Neutrophil (primary cell): Measurements from ENCODE around the gene LIFR.

Experiments
- H3K27ac ChIP-seq: fragments of 200-600 bp; sonication (generic); 2 replicates; pipeline ENCODE4 v1.5.1; 2016; ENCODE audit warnings: mild to moderate bottlenecking, moderate library complexity
- H3K27me3 ChIP-seq: fragments of 200-600 bp; sonication (generic); 2 replicates; pipeline ENCODE4 v1.6.0; 2016; ENCODE audit warnings: mild to moderate bottlenecking
- H3K36me3 ChIP-seq: fragments of 200-600 bp; sonication (generic); 2 replicates; pipeline ENCODE4 v1.5.1; 2017
- H3K4me1 ChIP-seq, 2 experiments: fragments of 200-600 bp in 1 of 2; sonication (generic) in 1 of 2; 1 replicate in 1 of 2; 2 replicates in 1 of 2; pipeline versions ENCODE4 v1.5.1 to v1.6.1; 2013 to 2016; ENCODE audit warnings: low read depth in 1 of 2, low read length in 1 of 2, mild to moderate bottlenecking in 1 of 2, moderate library complexity in 1 of 2; ENCODE audit not compliant: control insufficient read depth in 1 of 2, insufficient read depth in 1 of 2
- H3K4me3 ChIP-seq, 2 experiments: fragments of 200-600 bp in 1 of 2; sonication (generic) in 1 of 2; 1 replicate in 1 of 2; 2 replicates in 1 of 2; pipeline ENCODE4 v1.5.1; 2013 to 2016; ENCODE audit warnings: low read depth in 1 of 2, low read length in 1 of 2, mild to moderate bottlenecking in 1 of 2, moderate library complexity in 1 of 2
- H3K9me3 ChIP-seq: fragments of 200-600 bp; sonication (generic); 2 replicates; pipeline ENCODE4 v1.5.1; 2016
- CTCF ChIP-seq: fragments of 200-600 bp; sonication (generic); IDR thresholded peaks from 2 replicates; pipeline ENCODE4 v1.5.1; 2016; ENCODE audit warnings: antibody characterized with exemption

Gene LIFR

GRCh38 chr5:38445374-38446028, 110.9 kb downstream of the LIFR start:
- Histone ChIP-seq H3K27me3 (peaks cover 60% of the 10 kb centered on the region), H3K36me3 (no peaks in the 10 kb centered on the region), H3K27ac (no peak overlapping the region), H3K4me3 (no peak overlapping the region), H3K4me1 (no peaks in the 10 kb centered on the region), H3K9me3 (no peaks in the 10 kb centered on the region)
- TF ChIP-seq CTCF, result no peak

- H3K36me3 ChIP-seq, result no peaks in the 10 kb centered on the region
- H3K27me3 ChIP-seq, result peaks cover 46% of the 10 kb centered on the region
- H3K4me3 ChIP-seq, result no peak overlapping the region
- H3K9me3 ChIP-seq, result no peaks in the 10 kb centered on the region
- TF ChIP-seq CTCF, result no peak
- H3K4me1 ChIP-seq, result no peaks in the 10 kb centered on the region
- no peak overlapping the region for H3K27ac ChIP-seq
These were observed 113.1 kb downstream of the LIFR start for GRCh38 chr5:38443390-38443789.

- H3K27ac ChIP-seq, result no peak overlapping the region
- peaks cover 40% of the 10 kb centered on the region for H3K27me3 ChIP-seq
- H3K9me3 ChIP-seq, result no peaks in the 10 kb centered on the region
- TF ChIP-seq CTCF, result no peak
- H3K36me3 ChIP-seq, result no peaks in the 10 kb centered on the region
- H3K4me1 ChIP-seq, result no peaks in the 10 kb centered on the region
- no peak overlapping the region for H3K4me3 ChIP-seq
These were observed 114.2 kb downstream of the LIFR start for GRCh38 chr5:38442247-38442573.

- Histone ChIP-seq H3K4me3 (no peak overlapping the region), H3K9me3 (no peaks in the 10 kb centered on the region), H3K27me3 (peaks cover 41% of the 10 kb centered on the region), H3K4me1 (no peaks in the 10 kb centered on the region), H3K36me3 (no peaks in the 10 kb centered on the region), H3K27ac (no peak overlapping the region)
- TF ChIP-seq CTCF, result peak; percentile 70
These were observed 114.8 kb downstream of the LIFR start for GRCh38 chr5:38441453-38442246.

- H3K36me3 ChIP-seq, result no peaks in the 10 kb centered on the region
- H3K9me3 ChIP-seq, result no peaks in the 10 kb centered on the region
- no peak overlapping the region for H3K4me3 ChIP-seq
- H3K27me3 ChIP-seq, result peaks cover 45% of the 10 kb centered on the region
- TF ChIP-seq CTCF, result no peak
- no peak overlapping the region for H3K27ac ChIP-seq
- H3K4me1 ChIP-seq, result no peaks in the 10 kb centered on the region
These were observed 117.7 kb downstream of the LIFR start for GRCh38 chr5:38438757-38439156.
